C1 segment of cervical spinal cord (tissue), 14 donors: ENCODE data around the gene UBXN2A.
"Not testable (repeated sequence)": the region's sequence is repeated elsewhere in the genome, so short reads cannot be mapped to it uniquely, and the experiment has no call there.

ENCODE experiments used
- DNase-seq, 14 donors: peaks; one replicate each; lab custom pipeline; 2025; lab: John Stamatoyannopoulos, UW

Gene UBXN2A

DNA sequence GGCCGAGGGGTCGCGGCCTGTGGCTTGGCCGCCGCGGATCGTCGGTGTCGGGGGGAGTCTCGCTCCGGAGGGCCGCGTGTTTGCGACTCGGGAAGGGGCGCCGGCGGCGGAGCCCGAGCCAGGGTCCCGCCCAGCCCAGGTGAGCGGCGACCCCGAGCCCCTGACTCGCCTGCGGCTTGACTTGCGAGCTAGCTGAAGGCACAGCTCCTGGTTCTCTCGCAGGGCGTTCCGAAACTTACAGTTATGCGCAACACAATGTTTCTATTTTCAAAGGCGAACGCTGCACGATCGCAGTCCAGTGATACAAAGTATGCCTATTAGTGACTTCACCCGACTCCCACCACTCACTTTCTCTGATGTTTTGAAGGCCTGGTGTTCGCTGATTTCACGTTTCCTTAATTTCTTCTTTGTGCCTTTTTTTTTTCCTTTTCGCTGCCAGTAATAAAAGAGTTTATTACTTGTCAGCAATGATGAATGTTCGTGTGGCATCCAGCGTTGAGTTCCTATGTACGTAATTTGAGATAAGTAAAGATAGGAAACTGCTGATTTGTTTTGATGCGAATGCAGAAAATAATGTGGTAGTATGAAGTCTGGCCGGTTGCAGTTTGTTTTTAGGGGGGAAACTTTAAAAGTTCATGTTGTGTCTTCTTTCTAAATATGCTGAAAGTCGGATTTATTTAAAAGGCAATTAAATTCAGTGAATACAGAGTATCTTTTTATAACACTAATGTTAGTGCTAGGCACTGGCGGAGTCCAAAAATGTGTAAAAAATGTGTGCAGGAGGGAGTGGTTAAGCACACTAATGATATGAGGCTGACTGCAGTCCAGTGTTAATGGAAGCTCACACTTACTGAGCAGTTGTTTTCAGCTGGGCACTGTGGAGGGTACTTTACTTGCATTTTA lies 706 bp downstream of the UBXN2A start:
- DNase-seq, result peak in 4 of 14 donors; percentile 35 to 73 (median 55)

DNA sequence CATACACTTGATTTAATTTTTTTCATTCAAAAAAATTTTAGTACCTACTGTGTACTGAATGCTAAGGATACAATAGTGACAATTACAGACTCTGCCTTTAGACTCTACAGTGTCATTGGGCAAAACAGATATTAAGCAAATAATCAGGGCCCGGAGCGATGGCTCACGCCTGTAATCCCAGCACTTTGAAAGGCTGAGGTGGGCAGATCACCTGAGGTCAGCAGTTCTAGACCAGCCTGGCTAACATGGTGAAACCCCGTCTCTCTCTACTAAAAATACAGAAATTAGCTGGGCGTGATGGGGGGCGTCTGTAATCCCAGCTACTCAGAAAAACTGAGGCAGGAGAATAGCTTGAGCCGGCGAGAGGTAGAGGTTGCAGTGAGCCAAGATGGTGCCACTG lies 1.4 kb downstream of the UBXN2A start:
- no peak for DNase-seq

DNA sequence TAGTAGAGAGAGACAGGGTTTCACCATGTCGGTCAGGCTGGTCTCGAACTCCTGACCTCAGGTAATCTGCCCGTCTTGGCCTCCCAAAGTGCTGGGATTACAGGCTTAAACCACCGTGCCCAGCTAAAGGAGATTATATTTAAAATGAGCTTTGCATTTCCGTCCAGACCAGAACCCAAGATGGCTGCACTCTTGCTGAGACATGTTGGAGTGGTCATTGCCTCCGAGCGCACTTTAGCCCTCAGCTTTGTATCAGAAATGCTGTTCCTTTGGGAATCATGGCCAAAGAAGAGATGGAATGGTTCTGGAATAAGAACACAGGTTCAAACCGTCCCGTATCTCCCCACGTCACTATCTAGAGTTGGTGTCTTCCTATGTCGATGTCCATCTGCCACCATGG lies 3.4 kb downstream of the UBXN2A start:
- DNase-seq, result no peak

DNA sequence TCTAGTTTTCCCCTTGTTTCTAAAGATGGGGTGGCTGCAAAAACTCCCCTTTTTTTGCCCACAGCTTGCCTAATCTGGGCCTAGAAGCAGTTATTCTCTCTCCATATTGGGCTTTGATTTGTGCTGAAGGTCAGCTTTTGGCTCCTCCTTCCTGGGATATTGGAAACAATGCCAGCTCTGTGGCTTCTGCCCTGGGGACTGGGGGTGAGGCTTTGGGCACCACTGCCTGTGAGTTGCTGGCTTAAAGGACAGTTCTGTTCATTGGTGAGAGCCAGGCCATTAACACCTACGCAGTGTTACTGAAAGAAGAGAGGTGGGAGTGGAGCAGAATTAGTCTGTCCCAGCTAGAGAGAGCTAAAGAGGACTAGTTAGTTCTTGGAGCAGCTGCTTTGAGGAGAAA lies 4.3 kb downstream of the UBXN2A start:
- peak in 8 of 14 donors; percentile 3 to 22 (median 14) for DNase-seq

DNA sequence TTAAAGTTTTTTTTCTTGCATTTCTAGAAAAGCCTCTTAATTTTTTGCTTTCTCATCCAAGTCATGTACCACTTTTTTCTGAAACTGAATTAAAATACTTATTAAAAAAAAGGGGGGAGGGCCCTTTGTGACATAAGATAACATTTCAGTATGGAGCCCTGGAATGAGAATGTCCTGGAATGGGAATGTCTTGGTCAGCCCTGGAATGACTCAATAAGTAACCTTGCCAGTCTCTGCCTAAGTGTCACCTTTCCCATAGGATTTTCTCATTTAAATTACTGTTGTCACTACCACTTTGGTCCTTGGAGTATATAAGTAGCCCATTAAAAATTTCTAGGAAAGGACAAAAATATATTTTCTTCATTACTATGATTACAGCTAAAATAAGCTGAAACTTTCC lies 4.7 kb downstream of the UBXN2A start:
- no peak for DNase-seq

DNA sequence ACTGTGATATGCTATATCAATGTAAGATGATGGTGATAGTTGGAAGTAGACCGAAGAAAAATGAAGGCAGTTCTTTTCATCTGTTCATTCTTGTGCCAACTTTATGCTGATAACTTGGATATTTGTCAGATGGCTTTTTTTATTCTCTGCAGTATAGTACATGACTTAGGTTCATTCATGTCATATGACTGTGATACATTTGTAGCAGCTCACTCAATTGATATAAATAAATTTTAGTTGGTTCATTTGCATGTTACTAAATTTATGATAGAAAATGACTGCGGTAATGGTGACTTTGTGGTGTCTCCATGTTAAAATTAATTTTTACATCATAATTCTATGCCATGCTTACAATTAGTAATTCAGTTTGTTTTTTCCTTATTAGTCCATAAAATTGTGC lies 7.1 kb downstream of the UBXN2A start:
- DNase-seq, result no peak

DNA sequence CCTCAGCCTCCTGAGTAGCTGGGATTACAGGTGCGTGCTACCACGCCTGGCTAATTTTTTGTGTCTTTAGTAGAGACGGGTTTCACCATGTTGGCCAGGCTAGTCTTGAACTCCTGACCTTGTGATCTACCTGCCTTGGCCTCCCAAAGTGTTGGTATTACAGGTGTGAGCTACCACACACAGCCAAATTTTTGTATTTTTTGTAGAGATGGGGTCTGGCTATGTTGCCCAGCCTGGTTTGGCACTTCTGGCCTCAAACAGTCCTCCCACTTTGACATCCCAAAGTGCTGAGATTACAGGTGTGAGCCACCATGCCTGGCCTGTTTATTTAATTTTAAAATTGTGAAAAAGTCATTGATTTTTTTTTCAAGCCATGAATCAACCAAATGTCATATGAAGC lies 12.3 kb downstream of the UBXN2A start:
- not testable (repeated sequence) for DNase-seq

DNA sequence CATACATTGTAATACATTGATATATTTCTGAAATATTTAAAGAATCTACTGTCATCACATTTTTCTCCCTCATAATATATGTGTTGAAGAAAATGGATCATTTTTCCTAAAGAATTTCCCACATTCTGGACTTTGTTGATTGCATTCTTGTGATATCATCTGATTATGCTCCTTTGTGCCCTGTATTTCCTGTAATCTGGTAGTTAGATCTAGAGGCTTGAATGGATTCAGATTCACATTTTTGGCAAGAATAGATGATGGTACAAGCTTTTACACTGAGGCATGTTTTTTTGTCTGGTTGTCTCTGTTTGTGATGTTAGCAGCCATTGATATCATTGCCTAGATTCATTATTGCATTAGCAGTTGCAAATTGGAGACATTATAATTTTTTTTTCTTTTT lies 13.4 kb downstream of the UBXN2A start:
- no peak for DNase-seq

DNA sequence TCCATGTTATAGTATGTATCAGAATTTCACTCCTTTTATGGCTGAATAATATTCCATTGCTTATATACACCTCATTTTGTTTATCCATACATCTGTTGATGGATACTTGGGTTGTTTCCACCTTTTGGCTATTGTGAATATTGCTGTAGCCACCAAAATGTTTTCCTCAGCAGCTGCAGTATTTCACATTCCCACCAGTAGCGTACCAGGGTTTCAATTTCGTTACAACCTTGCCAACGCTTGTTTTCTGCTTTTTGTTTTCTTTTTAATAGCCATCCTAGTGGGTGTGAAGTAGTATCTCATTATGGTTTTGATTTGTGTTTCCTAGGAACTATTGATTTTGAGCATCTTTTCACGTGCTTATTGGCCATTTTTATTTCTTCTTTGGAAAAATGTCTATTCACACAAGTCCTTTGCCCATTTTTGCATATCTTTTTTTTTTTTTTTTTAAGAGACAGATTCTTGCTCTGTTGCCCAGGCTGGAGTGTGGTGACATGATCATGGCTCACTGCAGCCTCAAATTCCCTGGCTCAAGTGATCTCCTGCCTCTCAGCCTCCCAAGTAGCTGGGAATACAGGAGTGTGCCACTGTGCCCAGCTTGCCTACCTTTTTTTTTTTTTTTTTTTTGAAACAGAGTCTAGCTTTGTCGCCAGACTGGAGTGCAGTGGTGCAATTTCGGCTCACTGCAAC lies 14.2 kb downstream of the UBXN2A start:
- no peak for DNase-seq

DNA sequence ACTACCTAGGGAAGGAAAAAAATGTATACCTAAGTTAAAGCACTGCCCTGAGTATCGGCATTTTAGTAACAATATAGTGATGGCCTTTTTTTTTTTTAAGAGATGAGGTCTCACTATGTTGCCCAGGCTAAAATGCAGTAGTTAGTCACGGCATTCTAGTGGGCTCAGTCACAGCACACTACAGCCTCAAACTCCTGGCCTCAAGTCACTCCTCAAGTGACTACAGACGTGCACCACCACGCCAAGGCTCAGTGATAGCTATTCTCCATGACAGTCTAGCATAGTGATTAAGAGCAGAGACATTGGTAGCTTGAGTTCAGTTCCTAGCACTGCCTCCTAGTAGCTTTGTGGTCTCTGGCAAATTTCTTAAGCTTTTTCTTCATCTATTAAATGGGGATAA lies 27.6 kb downstream of the UBXN2A start:
- no peak for DNase-seq

DNA sequence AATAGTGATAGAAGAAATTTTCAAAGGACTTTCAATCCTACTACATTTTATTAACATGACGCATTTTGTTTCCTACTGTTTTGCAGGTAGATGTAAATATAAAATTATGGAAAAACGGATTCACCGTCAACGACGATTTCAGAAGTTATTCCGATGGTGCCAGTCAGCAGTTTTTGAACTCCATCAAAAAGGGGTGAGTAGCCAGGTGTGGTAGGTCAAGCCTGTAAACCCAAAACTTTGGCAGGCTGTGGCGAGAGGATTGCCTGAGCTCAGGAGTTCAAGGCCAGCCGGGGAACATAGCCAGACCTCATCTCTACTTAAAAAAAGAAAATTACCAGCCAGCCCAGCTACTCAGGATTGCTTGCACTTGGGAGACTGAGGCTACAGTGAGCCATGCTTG lies 36.6 kb downstream of the UBXN2A start:
- DNase-seq, result no peak

DNA sequence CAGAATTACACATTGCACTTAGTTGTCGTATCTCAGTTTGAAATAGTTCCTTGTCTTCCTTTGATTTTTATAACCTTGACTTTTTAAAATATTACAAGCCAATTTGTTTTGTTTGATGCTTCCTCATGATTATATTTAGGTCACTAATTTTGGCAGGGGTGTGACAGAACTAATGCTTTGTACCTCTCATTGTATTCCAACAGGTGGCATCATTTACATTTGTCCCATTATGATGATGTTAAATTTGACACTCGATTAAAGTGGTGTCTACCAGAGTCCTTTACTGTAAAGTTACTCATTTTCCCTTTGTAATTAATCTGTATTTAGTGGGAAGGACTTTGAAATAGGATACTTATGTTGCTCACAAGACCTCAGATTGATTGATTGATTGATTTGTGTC lies 48.1 kb downstream of the UBXN2A start:
- DNase-seq, result no peak

DNA sequence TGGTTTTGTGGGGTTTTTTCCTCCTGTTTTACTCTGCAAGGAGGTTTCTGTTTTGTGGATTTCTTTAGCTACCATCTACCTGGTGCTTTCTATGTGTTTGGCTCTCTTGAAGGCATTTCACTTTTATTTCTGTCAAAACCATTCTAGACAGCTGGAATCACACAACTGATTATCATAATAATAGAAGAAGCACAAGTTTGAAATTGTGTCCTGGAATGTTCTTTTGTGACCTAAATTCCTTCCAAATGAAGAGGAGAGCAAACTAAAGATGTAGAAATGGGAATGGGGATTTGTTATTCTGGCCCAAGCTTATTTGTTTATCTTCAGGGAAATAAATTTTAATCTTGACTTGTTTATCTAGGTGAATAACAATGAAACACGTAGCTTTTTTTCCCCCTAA lies 52.7 kb downstream of the UBXN2A start:
- DNase-seq, result no peak

DNA sequence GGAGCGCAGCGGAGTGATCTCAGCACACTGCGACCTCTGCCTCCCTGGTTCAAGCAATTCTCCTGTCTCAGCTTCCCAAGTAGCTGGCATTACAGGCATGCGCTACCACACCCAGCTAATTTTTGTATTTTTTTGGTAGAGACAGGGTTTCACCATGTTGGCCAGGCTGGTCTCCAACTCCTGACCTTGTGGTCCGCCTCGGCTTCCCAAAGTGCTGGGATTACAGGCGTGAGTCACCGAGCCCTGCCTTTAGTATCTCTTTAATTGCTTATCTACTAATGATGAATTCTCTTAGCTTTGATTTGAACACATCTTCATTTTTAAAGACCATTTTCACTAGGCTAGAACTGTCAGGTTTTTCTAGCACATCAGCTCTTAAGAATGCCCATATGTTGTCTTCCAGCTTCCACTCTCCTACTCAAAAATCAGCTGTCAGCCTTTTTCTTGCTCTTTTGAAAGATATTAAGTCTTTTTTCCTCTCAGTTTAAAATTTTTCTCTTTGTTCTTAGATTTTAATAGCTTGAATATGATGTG lies 53.5 kb downstream of the UBXN2A start:
- no peak for DNase-seq

DNA sequence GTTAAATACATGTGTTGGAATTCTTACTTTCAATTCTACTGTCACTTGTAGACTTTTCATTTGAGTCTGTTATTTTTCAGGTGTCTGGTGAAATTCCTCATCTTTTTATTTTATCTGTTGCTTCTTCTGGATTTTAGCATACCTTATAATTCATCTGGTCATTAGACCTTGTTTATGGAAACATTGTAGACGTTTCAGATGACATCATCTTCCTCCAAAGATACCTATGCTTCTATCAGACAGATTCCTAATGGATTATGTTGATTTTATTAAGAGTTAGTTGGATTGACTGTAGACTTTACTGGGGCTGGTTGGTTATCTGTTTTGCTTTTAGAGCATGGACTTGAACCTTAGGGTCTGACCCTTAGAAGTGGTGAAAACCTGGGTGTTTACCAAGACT lies 54.3 kb downstream of the UBXN2A start:
- no peak for DNase-seq

DNA sequence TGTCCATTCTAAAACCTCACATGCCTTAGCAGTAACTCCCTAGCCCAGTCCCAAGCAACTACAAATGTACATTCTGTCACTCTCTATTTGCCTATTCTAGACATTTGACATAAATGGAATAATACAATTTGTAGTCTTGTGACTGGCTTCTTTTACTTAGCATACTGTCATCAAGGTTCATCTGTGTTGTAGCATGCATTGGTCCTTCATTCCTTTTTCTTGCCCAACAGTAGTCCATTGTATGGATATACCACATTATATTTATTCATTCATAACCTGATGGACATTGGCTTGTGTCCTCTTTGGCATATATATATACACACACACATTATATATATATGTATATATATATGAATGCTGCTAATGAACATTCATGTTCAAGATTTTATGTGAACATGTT lies 67.4 kb downstream of the UBXN2A start:
- no peak for DNase-seq

DNA sequence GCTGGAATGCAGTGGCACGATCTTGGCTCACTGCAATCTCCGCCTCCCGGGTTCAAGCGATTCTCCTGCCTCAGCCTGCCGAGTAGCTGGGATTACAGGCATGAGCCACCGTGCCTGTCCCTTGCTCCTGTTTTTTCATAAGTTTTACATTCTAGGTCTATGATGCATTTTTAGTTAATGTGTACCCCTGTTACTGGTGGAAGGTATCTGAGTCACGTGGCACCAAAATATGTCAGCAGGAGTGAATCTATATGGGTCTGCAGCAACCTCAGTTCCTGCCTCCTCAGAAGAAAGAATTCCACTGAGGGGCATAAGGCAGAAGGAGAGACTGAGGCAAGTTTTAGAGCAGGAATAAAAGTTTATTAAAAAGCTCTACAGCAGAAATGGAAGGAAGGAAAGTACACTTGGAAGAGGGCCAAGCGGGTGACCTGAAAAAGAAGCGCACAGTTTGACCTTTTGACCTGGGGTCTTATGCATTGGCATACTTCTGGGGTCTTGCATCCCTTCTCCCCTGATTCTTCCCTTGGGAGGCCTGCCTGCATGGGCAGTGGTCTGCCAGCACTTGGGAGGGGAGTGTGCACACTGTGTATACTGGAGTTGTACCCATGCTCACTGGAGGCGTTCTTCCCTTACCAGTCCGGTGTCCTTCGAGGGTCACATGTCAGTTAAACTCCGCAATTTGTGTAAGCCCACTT lies 68.6 kb downstream of the UBXN2A start:
- DNase-seq, result no peak

DNA sequence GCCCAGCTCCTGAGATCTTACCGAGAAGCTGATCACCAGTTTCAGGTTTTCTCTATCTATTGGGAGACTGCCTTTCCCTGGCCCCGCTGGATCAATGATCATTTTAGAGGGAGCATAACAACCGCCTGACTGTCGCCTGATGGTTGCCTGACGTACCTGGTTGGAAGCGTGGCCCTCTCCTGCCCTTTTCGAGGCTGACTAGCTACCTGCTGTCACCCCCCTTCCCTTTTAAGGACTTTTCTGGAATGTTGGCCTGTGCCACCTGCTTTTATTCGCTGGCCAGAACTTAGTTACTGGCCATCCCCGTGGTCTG lies 69.1 kb downstream of the UBXN2A start:
- DNase-seq, result no peak

DNA sequence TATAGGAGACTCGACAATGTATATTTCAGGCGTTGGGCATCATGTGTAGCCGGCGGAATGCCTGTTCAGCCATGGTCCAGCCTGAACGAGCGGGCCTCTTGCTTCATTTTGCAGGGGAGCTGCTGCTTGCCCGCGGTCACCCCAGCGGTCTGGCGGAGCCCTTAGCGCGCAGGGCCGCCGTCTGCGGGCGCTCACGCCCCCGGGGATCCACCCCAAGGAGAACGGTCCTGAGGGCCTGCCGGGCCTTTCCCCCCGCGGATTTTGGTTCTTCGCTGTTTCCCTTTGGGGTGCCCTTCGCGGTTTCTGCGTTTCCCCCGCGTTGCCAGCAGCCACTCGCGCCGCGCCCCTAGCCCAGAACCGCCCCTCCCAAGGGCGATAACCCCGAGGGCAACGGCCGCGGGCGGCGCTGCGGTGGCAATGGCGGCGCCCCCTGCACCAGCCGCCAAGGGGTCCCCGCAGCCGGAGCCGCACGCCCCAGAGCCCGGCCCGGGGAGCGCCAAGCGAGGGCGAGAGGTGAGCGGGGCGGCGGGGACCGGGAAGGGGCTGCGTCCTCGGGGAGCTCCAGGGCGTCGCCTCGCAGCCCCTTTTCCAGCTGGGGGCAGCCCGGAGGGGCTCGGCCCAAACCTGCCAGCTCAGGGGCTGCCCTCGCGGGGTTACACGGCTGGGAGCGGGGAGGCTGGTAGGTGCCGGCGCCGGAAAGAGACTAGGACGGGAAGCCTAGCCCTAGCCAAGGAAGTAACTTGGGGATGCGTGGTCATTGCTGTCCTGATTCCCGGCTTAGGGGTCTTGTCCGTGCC lies 69.6 kb downstream of the UBXN2A start, which contains the start of gene MFSD2B:
MFSD2B (plus strand) TSS at position 406 of the 797 bp plus-strand sequence; CDS start at position 418, 12 bp downstream.
- DNase-seq, result no peak

DNA sequence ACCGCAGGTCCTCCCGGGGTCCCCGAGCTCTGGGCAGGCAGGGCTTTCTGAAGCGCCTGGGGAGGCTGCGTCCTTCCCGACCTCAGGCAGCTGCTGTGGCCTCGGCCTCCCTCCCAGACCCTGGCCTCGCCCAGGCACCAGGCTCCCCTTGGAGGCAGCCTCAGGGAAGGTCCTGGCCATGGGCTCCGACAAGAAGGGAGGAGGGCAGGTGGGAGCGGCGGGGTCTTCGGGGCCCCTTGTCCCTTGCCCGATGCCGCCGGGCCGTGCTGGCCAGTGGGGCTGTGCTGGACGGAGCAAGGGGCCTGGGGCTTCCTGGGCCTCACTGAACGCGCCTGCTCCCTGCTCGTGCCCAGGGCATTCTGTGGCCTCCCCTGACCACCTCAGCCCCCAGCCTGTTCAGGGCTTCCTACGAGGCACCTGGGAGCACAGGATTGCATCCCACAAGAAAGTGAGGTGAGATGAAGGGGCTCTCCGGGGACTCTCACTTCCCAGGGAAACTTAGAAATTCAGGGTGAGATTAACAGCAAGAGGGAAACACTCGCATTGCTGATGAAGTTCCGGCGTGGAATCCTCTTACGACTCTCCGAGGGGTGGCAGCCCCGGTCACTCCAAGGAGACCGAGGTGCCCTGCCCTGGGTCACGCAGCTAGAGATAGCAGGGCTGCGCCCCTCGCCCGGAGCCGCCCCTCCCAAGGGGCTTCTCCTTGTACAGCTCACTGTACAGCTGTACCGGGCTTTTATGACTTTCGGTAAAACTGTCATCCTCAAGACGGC lies 70.4 kb downstream of the UBXN2A start:
- no peak for DNase-seq
